H1 (cell line): ENCODE measurements around the gene CTNS. TPM values are rescaled to one million over a fixed set of nuclear protein-coding genes. Genes with fewer than 3 reads are reported as not detected.
A peak's percentile ranks its signal among the peaks of the same experiment; 100 is the strongest.

Experiments used
- CBX8 ChIP-seq: fragments of 300-800, 300-1000 bp; sonication (generic); IDR thresholded peaks from 2 replicates; pipeline ENCODE4 v1.7.1; 2016; ENCODE audit warnings: low read depth, low read length, borderline replicate concordance
- CEBPB ChIP-seq: IDR thresholded peaks from 2 replicates; pipeline ENCODE4 v1.6.1; 2012; ENCODE audit warnings: low read depth, low read length
- CHD7 ChIP-seq: fragments of 300-600 bp; sonication (generic); IDR thresholded peaks from 2 replicates; pipeline ENCODE4 v1.7.1; 2012; ENCODE audit warnings: low read length, moderate library complexity, mild to moderate bottlenecking, inconsistent platforms; ENCODE audit not compliant: insufficient replicate concordance
- GTF2F1 ChIP-seq: IDR thresholded peaks from 2 replicates; pipeline ENCODE4 v1.6.1; 2012; ENCODE audit warnings: low read depth, low read length, improper control_type of control experiment, borderline replicate concordance
- JUN ChIP-seq: IDR thresholded peaks from 2 replicates; pipeline ENCODE4 v1.6.1; 2011; ENCODE audit warnings: low read depth, mild to moderate bottlenecking, improper control_type of control experiment, low read length
- KDM1A ChIP-seq: fragments of 200-600, 300-600 bp; sonication (generic); IDR thresholded peaks from 2 replicates; pipeline ENCODE4 v1.7.1; 2016; ENCODE audit warnings: mild to moderate bottlenecking, low read length, borderline replicate concordance
- MAX ChIP-seq: IDR thresholded peaks from 2 replicates; pipeline ENCODE4 v1.6.1; 2012; ENCODE audit warnings: inconsistent platforms
- SAP30 ChIP-seq: fragments of 300-600 bp; sonication (generic); IDR thresholded peaks from 2 replicates; pipeline ENCODE4 v1.7.1; 2012; ENCODE audit warnings: low read length, moderate library complexity, mild to moderate bottlenecking, inconsistent platforms; ENCODE audit not compliant: insufficient read depth, insufficient replicate concordance
- SIN3A ChIP-seq, 2 experiments: IDR thresholded peaks in 1 of 2; conservative IDR thresholded peaks in 1 of 2; 2 replicates each; pipeline ENCODE4 v1.6.1; 2011 to 2012; ENCODE audit warnings: low read length in 2 of 2, improper control_type of control experiment in 1 of 2, low read depth in 1 of 2, mild to moderate bottlenecking in 1 of 2
- YY1 ChIP-seq: IDR thresholded peaks from 2 replicates; pipeline ENCODE4 v1.6.1; 2011; ENCODE audit warnings: low read depth, mild to moderate bottlenecking, low read length
- polyA plus RNA-seq, 7 experiments: library from polyadenylated mRNA; depleted of rRNA in 3 of 7; stranded (reverse) in 5 of 7; unstranded in 2 of 7; fragments of >200 nt in 5 of 7; fragments of 200-250 nt in 2 of 7; gene quantifications; 1 replicate in 5 of 7; 2 replicates in 1 of 7; 4 replicates in 1 of 7; pipeline versions ENCODE4 v1.2.1 to v1.2.3, GENCODE V29; 2011 to 2013; ENCODE audit warnings: missing spikeins in 2 of 7, mixed read lengths in 2 of 7
- total RNA-seq: library from RNA; stranded (reverse); fragmentation: NEBNext Ultra II Directional; extraction: Animal tissue kit (Norgen Biotek cat#: 25700); gene quantifications from 2 replicates; pipeline ENCODE4 v1.2.1, GENCODE V29; 2021

Gene CTNS
- total and polyA plus RNA-seq, 2 of the 8 experiments (the other 6 are each of a cell fraction or from before 2014, with no cell fraction given) = 11.6 to 12.9 TPM

GRCh38 chr17:3695723-3696411 is 59.3 kb downstream of the CTNS start, which contains the start of gene P2RX5 (continued):
- TF ChIP-seq CHD7 (no peak), CEBPB (no peak), YY1 (no peak), MAX (peak; percentile 92), KDM1A (no peak), SIN3A (conservative IDR thresholded peaks at IDR 0.05 in 1 of 2, IDR thresholded peaks at IDR 0.05 in 1 of 2; ENCODE audit: low read depth in 1 of 2, low read length in 2 of 2) (peak; percentile 95 to 96), CBX8 (no peak), JUN (no peak), GTF2F1 (no peak), SAP30 (peak; percentile 69)
